OCI-LY3 (cell line): ENCODE measurements around the gene ST8SIA1.

Experiments
- CTCF ChIP-seq: fragments of 200-600, 300-600 bp; sonication (generic); IDR thresholded peaks from 2 replicates; pipeline ENCODE4 v1.5.1; 2014; ENCODE audit warnings: antibody characterized with exemption, low read length, low read depth
- EZH2phosphoT487 ChIP-seq: fragments of 200-600 bp; shearing (Covaris generic); IDR thresholded peaks from 2 replicates; pipeline ENCODE4 v1.6.1; 2018; ENCODE audit warnings: antibody characterized with exemption, mixed run types, low read depth

GRCh38 chr12:22287101-22287500 is 47.4 kb downstream of the ST8SIA1 start:
- TF ChIP-seq CTCF (no peak), EZH2phosphoT487 (no peak)
